ENCODE data around the gene ASIP. TPM values are rescaled to one million over a fixed set of nuclear protein-coding genes. Genes with fewer than 3 reads are reported as not detected.
A peak's percentile ranks its signal among the peaks of the same experiment; 100 is the strongest.

ASIP gene
- total and polyA plus RNA-seq, 2 of the 13 experiments (the other 11 are each of a cell fraction or from before 2014, with no cell fraction given): not detected

GRCh38 chr20:34302723-34303533 is 61.7 kb downstream of the ASIP start, which contains the start of gene AHCY (continued):
- 0 out of 2 replicates have a peak, but pooled peaks have one; percentile 62 for TF ChIP-seq ZHX1 (CRISPR knock-in tag; IDR thresholded peaks at IDR 0.05; ENCODE audit: low read depth)
- 0 out of 2 replicates have a peak, but pooled peaks have one; percentile 62 for TF ChIP-seq MTA1 (CRISPR knock-in tag; IDR thresholded peaks at IDR 0.05; ENCODE audit: borderline replicate concordance)
- TF ChIP-seq UBTF (CRISPR knock-in tag; IDR thresholded peaks at IDR 0.05): peak; percentile 82
- peak; percentile 61; the same call in 1 of the 2 replicates for TF ChIP-seq MIXL1 (CRISPR knock-in tag; IDR thresholded peaks at IDR 0.05)
- TF ChIP-seq BRD4 (CRISPR knock-in tag; IDR thresholded peaks at IDR 0.05): peak; percentile 95
- TF ChIP-seq SALL1 (CRISPR knock-in tag; IDR thresholded peaks at IDR 0.05): peak; percentile 87
- TF ChIP-seq ZNF24 (IDR thresholded peaks at IDR 0.05): no peak
- TF ChIP-seq CHD2 (IDR thresholded peaks at IDR 0.05; ENCODE audit: low read depth, low read length): peak; percentile 91
- TF ChIP-seq KDM5B (CRISPR knock-in tag; IDR thresholded peaks at IDR 0.05; ENCODE audit: borderline replicate concordance): peak; percentile 98
- peak; percentile 68 for TF ChIP-seq SOX5 (CRISPR knock-in tag; IDR thresholded peaks at IDR 0.05; ENCODE audit: borderline replicate concordance)
- TF ChIP-seq ZNF230 (CRISPR knock-in tag; IDR thresholded peaks at IDR 0.05): peak; percentile 73
- 0 out of 2 replicates have a peak, but pooled peaks have one; percentile 43 for TF ChIP-seq ZNF703 (CRISPR knock-in tag; IDR thresholded peaks at IDR 0.05; ENCODE audit: borderline replicate concordance)
- peak; percentile 5; the same call in 1 of the 2 replicates for TF ChIP-seq MLX (CRISPR knock-in tag; IDR thresholded peaks at IDR 0.05)
- peak; percentile 32; the same call in 1 of the 2 replicates for TF ChIP-seq GATAD2A (CRISPR knock-in tag; IDR thresholded peaks at IDR 0.05)
- peak; percentile 90; the same call in 1 of the 2 replicates for TF ChIP-seq ZFYVE20 (CRISPR knock-in tag; IDR thresholded peaks at IDR 0.05; ENCODE audit: borderline replicate concordance, low read depth)
- TF ChIP-seq FLYWCH1 (CRISPR knock-in tag; IDR thresholded peaks at IDR 0.05): no peak
- TF ChIP-seq ZBTB3 (CRISPR knock-in tag; IDR thresholded peaks at IDR 0.05; ENCODE audit: borderline replicate concordance, low read depth): no peak
- no peak for TF ChIP-seq NFRKB (IDR thresholded peaks at IDR 0.05)
- peak; percentile 46 for TF ChIP-seq NFAT5 (CRISPR knock-in tag; IDR thresholded peaks at IDR 0.05)

Data from HepG2 (cell line).